Ishikawa (cell line): ENCODE measurements around the gene LRFN5.

Experiments used
- CEBPB ChIP-seq: IDR thresholded peaks from 2 replicates; pipeline ENCODE4 v1.6.1; 2012
- CREB1 ChIP-seq: IDR thresholded peaks from 2 replicates; pipeline ENCODE4 v1.6.1; 2012; ENCODE audit warnings: low read depth
- EGR1 ChIP-seq: IDR thresholded peaks from 2 replicates; pipeline ENCODE4 v1.6.1; 2012
- EP300 ChIP-seq: IDR thresholded peaks from 2 replicates; pipeline ENCODE4 v1.6.1; 2012; ENCODE audit warnings: borderline replicate concordance
- FOXM1 ChIP-seq: IDR thresholded peaks from 2 replicates; pipeline ENCODE4 v1.6.1; 2012; ENCODE audit warnings: low read depth, borderline replicate concordance
- MAX ChIP-seq: IDR thresholded peaks from 2 replicates; pipeline ENCODE4 v1.6.1; 2012
- NFIC ChIP-seq: IDR thresholded peaks from 2 replicates; pipeline ENCODE4 v1.6.1; 2012
- RAD21 ChIP-seq: IDR thresholded peaks from 2 replicates; pipeline ENCODE4 v1.6.1; 2012; ENCODE audit warnings: low read depth
- REST ChIP-seq: IDR thresholded peaks from 2 replicates; pipeline ENCODE4 v1.6.1; 2012; ENCODE audit warnings: low read depth, mild to moderate bottlenecking
- TAF1 ChIP-seq: IDR thresholded peaks from 2 replicates; pipeline ENCODE4 v1.6.1; 2012; ENCODE audit warnings: low read depth, mild to moderate bottlenecking
- TCF12 ChIP-seq: IDR thresholded peaks from 2 replicates; pipeline ENCODE4 v1.6.1; 2012; ENCODE audit warnings: low read depth
- TEAD4 ChIP-seq: IDR thresholded peaks from 2 replicates; pipeline ENCODE4 v1.6.1; 2012
- USF1 ChIP-seq: IDR thresholded peaks from 2 replicates; pipeline ENCODE4 v1.6.1; 2012
- YY1 ChIP-seq: IDR thresholded peaks from 2 replicates; pipeline ENCODE4 v1.6.1; 2012; ENCODE audit warnings: low read depth
- ZBTB7A ChIP-seq: IDR thresholded peaks from 2 replicates; pipeline ENCODE4 v1.6.1; 2012; ENCODE audit warnings: low read depth

LRFN5 gene

GRCh38 chr14:41761204-41761603 is 154.5 kb downstream of the LRFN5 start:
- no peak for TF ChIP-seq USF1
- no peak for TF ChIP-seq RAD21
- no peak for TF ChIP-seq MAX
- no peak for TF ChIP-seq TCF12
- no peak for TF ChIP-seq FOXM1
- TF ChIP-seq ZBTB7A, result no peak
- no peak for TF ChIP-seq NFIC
- no peak for TF ChIP-seq REST
- TF ChIP-seq CEBPB, result no peak
- TF ChIP-seq EGR1, result no peak
- no peak for TF ChIP-seq YY1
- no peak for TF ChIP-seq EP300
- no peak for TF ChIP-seq TEAD4
- TF ChIP-seq CREB1, result no peak
- no peak for TF ChIP-seq TAF1

- no peak for TF ChIP-seq TCF12
Observed at GRCh38 chr14:41766772-41767171, 160.1 kb downstream of the LRFN5 start.

DNA sequence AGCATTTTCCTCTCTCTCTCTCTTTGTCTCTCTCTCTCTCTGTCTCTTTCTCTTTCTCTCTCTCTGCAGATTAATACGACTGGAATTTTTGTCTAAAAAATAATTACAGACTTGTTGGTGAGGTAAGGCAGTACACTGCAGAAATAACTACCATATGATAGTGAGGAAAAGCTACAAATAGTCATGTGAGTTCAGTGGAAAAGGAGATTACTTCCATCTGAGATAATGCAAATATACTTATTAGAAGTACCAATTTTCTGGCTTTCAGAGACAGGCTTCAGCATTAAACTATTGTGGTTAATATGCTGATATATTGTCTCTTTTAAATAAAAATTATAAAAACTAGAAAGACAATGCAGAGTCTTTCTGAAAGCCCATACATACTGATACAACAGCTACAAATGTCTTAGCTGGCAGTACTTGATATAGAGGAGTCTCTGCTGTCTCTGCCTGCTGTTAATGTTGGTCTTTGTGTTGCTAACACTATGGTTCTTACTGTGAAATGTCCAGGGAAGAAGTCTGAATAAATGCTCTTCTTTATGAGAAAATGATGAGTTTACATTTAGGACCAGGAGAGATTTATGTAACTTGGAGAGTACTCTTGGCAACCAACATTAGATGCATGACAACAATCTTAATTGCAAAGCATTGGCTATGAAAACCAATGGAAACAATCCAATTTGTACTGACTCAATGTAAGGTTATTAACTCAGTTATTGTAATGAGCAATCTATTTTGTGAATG is 167.0 kb downstream of the LRFN5 start:
- no peak for TF ChIP-seq FOXM1
- TF ChIP-seq TCF12, result no peak
- no peak for TF ChIP-seq CREB1
- TF ChIP-seq USF1, result no peak
- no peak for TF ChIP-seq ZBTB7A
- no peak for TF ChIP-seq YY1
- no peak for TF ChIP-seq RAD21
- TF ChIP-seq EP300, result no peak
- TF ChIP-seq TEAD4, result no peak
- no peak for TF ChIP-seq CEBPB

DNA sequence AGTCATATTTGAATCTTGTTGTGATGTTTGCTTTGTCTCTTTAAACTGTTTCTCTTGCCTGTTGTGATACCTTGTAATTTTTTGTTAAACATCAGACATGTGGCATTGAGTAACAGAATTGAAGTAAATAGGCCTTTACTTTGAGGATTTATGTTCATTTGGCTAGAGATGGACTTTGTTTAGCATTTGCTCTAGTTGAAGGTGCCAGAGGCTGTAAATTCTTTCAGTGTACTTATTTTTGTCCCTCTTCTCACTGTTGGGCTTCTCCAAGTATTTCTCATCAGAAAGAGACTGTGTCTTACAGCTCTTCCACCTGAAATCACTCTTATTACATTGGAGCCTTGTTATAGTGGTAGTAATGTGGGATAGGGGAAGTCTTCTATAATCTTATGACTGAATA is 175.8 kb downstream of the LRFN5 start:
- TF ChIP-seq TCF12 (no peak), TAF1 (no peak), RAD21 (no peak), NFIC (no peak), CREB1 (no peak), REST (no peak), TEAD4 (no peak), FOXM1 (no peak), EP300 (no peak)

GRCh38 chr14:41783403-41783802 is 176.7 kb downstream of the LRFN5 start:
- no peak for TF ChIP-seq RAD21
- no peak for TF ChIP-seq TAF1
- no peak for TF ChIP-seq MAX
- TF ChIP-seq NFIC, result no peak
- TF ChIP-seq EP300, result no peak
- TF ChIP-seq CEBPB, result no peak
- TF ChIP-seq TEAD4, result no peak
- TF ChIP-seq ZBTB7A, result no peak
- no peak for TF ChIP-seq TCF12
- no peak for TF ChIP-seq USF1
- no peak for TF ChIP-seq REST
- TF ChIP-seq CREB1, result no peak
- no peak for TF ChIP-seq FOXM1
- TF ChIP-seq YY1, result no peak
